C4-2B (cell line): Measurements from ENCODE around the gene NAXD.

ENCODE experiments used
- CTCF ChIP-seq: fragments of 450-650 bp; conservative IDR thresholded peaks from 2 replicates; pipeline ENCODE4 v1.5.1; 2017; ENCODE audit warnings: mild to moderate bottlenecking
- ZFX ChIP-seq: fragments of 450-650 bp; IDR thresholded peaks from 2 replicates; pipeline ENCODE4 v1.6.1; 2017

GRCh38 chr13:110637747-110638146 is 22.4 kb downstream of the NAXD start:
- no peak for TF ChIP-seq CTCF
- no peak for TF ChIP-seq ZFX
